CD14-positive monocyte (primary cell): ENCODE measurements around the gene EFHB. TPM values are rescaled to one million over a fixed set of nuclear protein-coding genes. Genes with fewer than 3 reads are reported as not detected.
"Not testable (repeated sequence)": the region's sequence is repeated elsewhere in the genome, so short reads cannot be mapped to it uniquely, and the experiment has no call there.

Experiments
- DNase-seq, 3 donors: peaks; one replicate each; pipeline ENCODE4 v3.0.0-alpha.2; 2011 to 2022
- H2AFZ ChIP-seq: 2 replicates; pipeline ENCODE4 v1.6.0; 2012; ENCODE audit warnings: mild to moderate bottlenecking, low read depth, low read length, inconsistent platforms; ENCODE audit not compliant: insufficient read depth, poor library complexity, severe bottlenecking
- H3K27ac ChIP-seq, 2 donors: 1 replicate in 1 of 2; 2 replicates in 1 of 2; pipeline ENCODE4 v1.5.1; 2012 to 2013; ENCODE audit warnings: low read length in 2 of 2, control low read depth in 1 of 2, inconsistent platforms in 1 of 2, low read depth in 1 of 2, mild to moderate bottlenecking in 1 of 2
- H3K27me3 ChIP-seq, 2 donors: one replicate each; pipeline versions ENCODE4 v1.6.0 to v1.6.1; 2011 to 2013; ENCODE audit warnings: low read length in 2 of 2; ENCODE audit not compliant: control insufficient read depth in 2 of 2, insufficient read depth in 2 of 2
- H3K36me3 ChIP-seq, 2 donors: replicated peaks in 1 of 2; 1 replicate in 1 of 2; 2 replicates in 1 of 2; pipeline versions ENCODE4 v1.5.1 to v1.6.1; 2012 to 2013; ENCODE audit warnings: low read length in 2 of 2, control low read depth in 1 of 2, inconsistent platforms in 1 of 2, mild to moderate bottlenecking in 1 of 2; ENCODE audit not compliant: insufficient read depth in 2 of 2, control insufficient read depth in 1 of 2
- H3K4me1 ChIP-seq, 2 donors: 1 replicate in 1 of 2; 2 replicates in 1 of 2; pipeline versions ENCODE4 v1.5.1 to v1.6.1; 2012 to 2013; ENCODE audit warnings: low read length in 2 of 2, control low read depth in 1 of 2, inconsistent platforms in 1 of 2, mild to moderate bottlenecking in 1 of 2, moderate library complexity in 1 of 2; ENCODE audit not compliant: insufficient read depth in 2 of 2, control insufficient read depth in 1 of 2
- H3K4me2 ChIP-seq: replicated peaks from 2 replicates; pipeline ENCODE3; 2012; ENCODE audit warnings: low read length, moderate library complexity, mild to moderate bottlenecking; ENCODE audit not compliant: poor library complexity, severe bottlenecking; ENCODE audit errors: extremely low read depth
- H3K4me3 ChIP-seq, 3 experiments: fragments of 200-600 bp in 1 of 3; sonication (generic) in 1 of 3; replicated peaks in 1 of 3; 1 replicate in 2 of 3; 2 replicates in 1 of 3; pipeline ENCODE4 v1.5.1; 2011 to 2013; ENCODE audit warnings: low read length in 3 of 3, mild to moderate bottlenecking in 3 of 3, control low read depth in 2 of 3, low read depth in 2 of 3, inconsistent platforms in 1 of 3, moderate library complexity in 1 of 3
- H3K79me2 ChIP-seq: 2 replicates; pipeline ENCODE4 v1.6.0; 2012; ENCODE audit warnings: mild to moderate bottlenecking, control low read depth, inconsistent platforms, low read length, moderate library complexity; ENCODE audit not compliant: insufficient read depth
- H3K9ac ChIP-seq: 2 replicates; pipeline ENCODE4 v1.6.0; 2017; ENCODE audit warnings: low read length, mild to moderate bottlenecking; ENCODE audit not compliant: insufficient read depth, poor library complexity, severe bottlenecking
- H3K9me3 ChIP-seq, 2 donors: replicated peaks in 1 of 2; 1 replicate in 1 of 2; 2 replicates in 1 of 2; pipeline versions ENCODE4 v1.5.1 to v1.6.1; 2012 to 2013; ENCODE audit warnings: low read length in 2 of 2, control low read depth in 1 of 2; ENCODE audit not compliant: control insufficient read depth in 1 of 2, insufficient read depth in 1 of 2
- H4K20me1 ChIP-seq: 2 replicates; pipeline ENCODE4 v1.6.0; 2012; ENCODE audit warnings: mild to moderate bottlenecking, low read length, control low read depth, moderate library complexity; ENCODE audit not compliant: insufficient read depth
- H3K27ac Mint-ChIP-seq, 7 donors: one replicate each; pipeline ENCODE4 v1.8.0; 2020; ENCODE audit warnings: mild to moderate bottlenecking in 7 of 7, mixed read lengths in 7 of 7, moderate library complexity in 6 of 7, inconsistent platforms in 2 of 7
- H3K27me3 Mint-ChIP-seq, 3 donors: one replicate each; pipeline ENCODE4 v1.8.0; 2021 to 2022; ENCODE audit warnings: low read depth in 3 of 3, mild to moderate bottlenecking in 3 of 3, mixed read lengths in 3 of 3, moderate library complexity in 3 of 3, inconsistent platforms in 1 of 3
- H3K36me3 Mint-ChIP-seq, 2 donors: one replicate each; pipeline ENCODE4 v1.8.0; 2020; ENCODE audit warnings: mixed read lengths in 2 of 2, inconsistent platforms in 1 of 2, mild to moderate bottlenecking in 1 of 2
- H3K4me1 Mint-ChIP-seq: one replicate; pipeline ENCODE4 v1.8.0; 2020; ENCODE audit warnings: mild to moderate bottlenecking, mixed read lengths
- H3K4me3 Mint-ChIP-seq, 2 donors: one replicate each; pipeline ENCODE4 v1.8.0; 2020; ENCODE audit warnings: mild to moderate bottlenecking in 2 of 2, mixed read lengths in 2 of 2, moderate library complexity in 1 of 2
- H3K9me3 Mint-ChIP-seq, 7 donors: one replicate each; pipeline ENCODE4 v1.8.0; 2020 to 2022; ENCODE audit warnings: mixed read lengths in 7 of 7, mild to moderate bottlenecking in 6 of 7, moderate library complexity in 6 of 7, inconsistent platforms in 2 of 7
- WGBS: methylation state at CpG from one replicate; pipeline ENCODE4 v1.1.5; 2013; ENCODE audit warnings: missing lambda C conversion rate; ENCODE audit not compliant: insufficient coverage; 5-methylcytosine and 5-hydroxymethylcytosine counted together
- intact Hi-C, 2 donors: fragments of 100-400 bp; cut with micrococcal nuclease; formaldehyde crosslinking; loops; one replicate each; pipeline versions ENCODE4 v1.15.0 to v1.15.1; 2023
- polyA plus RNA-seq, 3 donors: library from polyadenylated mRNA; depleted of rRNA in 1 of 3; unstranded in 2 of 3; stranded (reverse) in 1 of 3; fragments of 300-500 nt in 2 of 3; fragments of >200 nt in 1 of 3; fragmentation: Illumina TruSeq in 2 of 3; gene quantifications; 1 replicate in 2 of 3; 2 replicates in 1 of 3; pipeline ENCODE4 v1.2.3, GENCODE V29; 2012 to 2021
- TF ChIP-seq, protein P1 (sequence below): fragments of 200-600 bp; IDR thresholded peaks from one replicate; pipeline ENCODE4 v1.8.0; 2022; ENCODE audit warnings: antibody characterized with exemption, mild to moderate bottlenecking

EFHB gene
- polyA plus RNA-seq, 3 donors = 0.16 to 0.80 (median 0.73) TPM

DNA sequence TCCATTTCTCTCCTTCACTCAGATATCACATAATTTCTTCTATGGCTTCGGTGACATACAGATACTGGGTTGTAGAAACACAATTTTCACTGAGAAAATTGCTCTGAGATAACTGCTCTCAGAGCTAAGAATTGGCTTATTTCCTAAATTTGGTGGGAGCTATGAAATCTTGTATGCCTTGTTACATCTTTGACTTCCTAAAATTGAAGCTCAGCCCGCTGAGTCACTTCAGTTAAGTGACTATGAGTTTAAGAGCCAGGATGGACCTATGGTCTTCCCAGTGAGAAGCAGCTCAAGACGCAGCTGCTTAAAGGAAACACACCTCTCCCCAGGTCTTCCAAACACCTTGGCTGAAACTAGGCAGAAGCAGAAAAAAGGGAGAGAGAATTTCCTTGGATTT lies 56.4 kb downstream of the EFHB start:
- H3K36me3 Mint-ChIP-seq = no peaks in the 10 kb centered on the region
- H3K9me3 Mint-ChIP-seq = peaks cover 0 to 3% (median 0%) of the 10 kb centered on the region in 7 donors
- Histone ChIP-seq H3K27ac (no peak overlapping the region), H2AFZ (no peak overlapping the region), H3K4me1 (no peaks in the 10 kb centered on the region), H3K27me3 (no peaks in the 10 kb centered on the region), H3K9me3 (no peaks in the 10 kb centered on the region), H3K79me2 (no peaks in the 10 kb centered on the region), H3K4me3 (no peak overlapping the region), H3K4me2 (no peak overlapping the region), H3K9ac (no peak overlapping the region), H4K20me1 (no peaks in the 10 kb centered on the region), H3K36me3 (no peaks in the 10 kb centered on the region)
- intact Hi-C loops = no loop called here
- DNase-seq = peak; percentile 9 to 40 (median 20)
- H3K27ac Mint-ChIP-seq = no peak overlapping the region
- no CpG with 5 or more reads among the region's 3 CpGs for WGBS
- peaks cover 0 to 1% (median 0%) of the 10 kb centered on the region in 3 donors for H3K27me3 Mint-ChIP-seq
- H3K4me1 Mint-ChIP-seq = peaks cover 9% of the 10 kb centered on the region
- TF ChIP-seq, protein P1, sequence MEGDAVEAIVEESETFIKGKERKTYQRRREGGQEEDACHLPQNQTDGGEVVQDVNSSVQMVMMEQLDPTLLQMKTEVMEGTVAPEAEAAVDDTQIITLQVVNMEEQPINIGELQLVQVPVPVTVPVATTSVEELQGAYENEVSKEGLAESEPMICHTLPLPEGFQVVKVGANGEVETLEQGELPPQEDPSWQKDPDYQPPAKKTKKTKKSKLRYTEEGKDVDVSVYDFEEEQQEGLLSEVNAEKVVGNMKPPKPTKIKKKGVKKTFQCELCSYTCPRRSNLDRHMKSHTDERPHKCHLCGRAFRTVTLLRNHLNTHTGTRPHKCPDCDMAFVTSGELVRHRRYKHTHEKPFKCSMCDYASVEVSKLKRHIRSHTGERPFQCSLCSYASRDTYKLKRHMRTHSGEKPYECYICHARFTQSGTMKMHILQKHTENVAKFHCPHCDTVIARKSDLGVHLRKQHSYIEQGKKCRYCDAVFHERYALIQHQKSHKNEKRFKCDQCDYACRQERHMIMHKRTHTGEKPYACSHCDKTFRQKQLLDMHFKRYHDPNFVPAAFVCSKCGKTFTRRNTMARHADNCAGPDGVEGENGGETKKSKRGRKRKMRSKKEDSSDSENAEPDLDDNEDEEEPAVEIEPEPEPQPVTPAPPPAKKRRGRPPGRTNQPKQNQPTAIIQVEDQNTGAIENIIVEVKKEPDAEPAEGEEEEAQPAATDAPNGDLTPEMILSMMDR = no peak
- no peak overlapping the region for H3K4me3 Mint-ChIP-seq

DNA sequence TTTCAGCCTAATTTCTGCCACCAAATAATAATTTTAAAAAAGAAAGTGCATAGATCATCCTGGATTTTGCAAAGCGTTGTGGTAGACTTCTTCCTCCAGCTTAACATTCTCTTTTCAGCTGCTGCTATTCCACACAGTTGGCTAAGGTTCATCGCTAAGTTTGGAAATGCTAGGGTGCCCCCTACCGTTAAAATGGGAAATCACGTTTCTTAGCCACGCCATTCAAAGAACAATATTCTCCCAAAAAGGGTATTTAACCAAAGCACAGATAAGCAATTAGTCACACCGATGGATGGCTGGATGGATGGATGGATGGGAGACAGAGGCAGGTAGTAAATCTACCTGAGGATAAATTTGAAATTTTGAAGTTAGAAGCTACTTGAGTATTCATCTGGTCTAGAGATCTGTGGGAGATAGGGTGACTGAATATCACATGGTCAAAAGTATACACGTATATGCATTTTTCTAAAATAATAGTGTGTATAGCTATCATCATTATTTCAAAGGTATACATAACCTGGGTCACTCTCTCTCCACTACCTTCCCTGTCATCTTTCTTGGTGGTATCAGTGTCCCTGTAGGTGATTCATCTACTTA lies 67.2 kb downstream of the EFHB start:
- no peak overlapping the region for H3K9ac ChIP-seq
- no peaks in the 10 kb centered on the region for H4K20me1 ChIP-seq
- no peaks in the 10 kb centered on the region for H3K27me3 Mint-ChIP-seq
- H3K79me2 ChIP-seq = no peaks in the 10 kb centered on the region
- no peaks in the 10 kb centered on the region for H3K4me1 ChIP-seq
- H2AFZ ChIP-seq = no peak overlapping the region
- intact Hi-C loops = no loop called here
- WGBS = no CpG with 5 or more reads among the region's 7 CpGs
- H3K4me2 ChIP-seq = no peak overlapping the region
- no peaks in the 10 kb centered on the region for H3K9me3 ChIP-seq
- no peak overlapping the region for H3K4me3 ChIP-seq
- no peaks in the 10 kb centered on the region for H3K36me3 Mint-ChIP-seq
- TF ChIP-seq, protein P1 = peak; percentile 84
- H3K27ac Mint-ChIP-seq = no peak overlapping the region
- peak; percentile 8 to 29 (median 19) for DNase-seq
- no peak overlapping the region for H3K4me3 Mint-ChIP-seq
- no peaks in the 10 kb centered on the region for H3K36me3 ChIP-seq
- no peaks in the 10 kb centered on the region for H3K4me1 Mint-ChIP-seq
- peaks cover 0 to 2% (median 0%) of the 10 kb centered on the region in 7 donors for H3K9me3 Mint-ChIP-seq
- no peak overlapping the region for H3K27ac ChIP-seq
- H3K27me3 ChIP-seq = no peaks in the 10 kb centered on the region

DNA sequence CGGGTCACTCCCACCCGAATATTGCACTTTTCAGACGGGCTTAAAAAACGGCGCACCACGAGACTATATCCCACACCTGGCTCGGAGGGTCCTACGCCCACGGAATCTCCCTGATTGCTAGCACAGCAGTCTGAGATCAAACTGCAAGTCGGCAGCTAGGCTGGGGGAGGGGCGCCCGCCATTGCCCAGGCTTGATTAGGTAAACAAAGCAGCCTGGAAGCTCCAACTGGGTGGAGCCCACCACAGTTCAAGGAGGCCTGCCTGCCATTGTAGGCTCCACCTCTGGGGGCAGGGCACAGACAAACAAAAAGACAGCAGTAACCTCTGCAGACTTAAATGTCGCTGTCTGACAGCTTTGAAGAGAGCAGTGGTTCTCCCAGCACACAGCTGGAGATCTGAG lies 78.7 kb downstream of the EFHB start:
- H3K27me3 ChIP-seq, H3K27ac ChIP-seq, H3K27ac Mint-ChIP-seq, H4K20me1 ChIP-seq, H3K4me2 ChIP-seq, H3K79me2 ChIP-seq, H3K9me3 ChIP-seq, H3K27me3 Mint-ChIP-seq, H3K4me1 ChIP-seq, H3K9ac ChIP-seq, H2AFZ ChIP-seq, H3K4me3 ChIP-seq, intact Hi-C loops, H3K4me3 Mint-ChIP-seq, DNase-seq, H3K4me1 Mint-ChIP-seq, H3K36me3 ChIP-seq, H3K36me3 Mint-ChIP-seq: not testable (repeated sequence)
- peaks cover 2 to 16% (median 12%) of the 10 kb centered on the region in 7 donors for H3K9me3 Mint-ChIP-seq
- WGBS = 92% methylated on average over 10 of the region's 13 CpGs
